Islet of Langerhans (tissue), 1 donor: ENCODE measurements around the gene ADAMTS17.

Experiments
- FAIRE-seq: peaks from one replicate; lab custom pipeline; 2011; peaks lifted over from hg19 to GRCh38; lab: Jason Lieb, UNC

ADAMTS17 gene

DNA sequence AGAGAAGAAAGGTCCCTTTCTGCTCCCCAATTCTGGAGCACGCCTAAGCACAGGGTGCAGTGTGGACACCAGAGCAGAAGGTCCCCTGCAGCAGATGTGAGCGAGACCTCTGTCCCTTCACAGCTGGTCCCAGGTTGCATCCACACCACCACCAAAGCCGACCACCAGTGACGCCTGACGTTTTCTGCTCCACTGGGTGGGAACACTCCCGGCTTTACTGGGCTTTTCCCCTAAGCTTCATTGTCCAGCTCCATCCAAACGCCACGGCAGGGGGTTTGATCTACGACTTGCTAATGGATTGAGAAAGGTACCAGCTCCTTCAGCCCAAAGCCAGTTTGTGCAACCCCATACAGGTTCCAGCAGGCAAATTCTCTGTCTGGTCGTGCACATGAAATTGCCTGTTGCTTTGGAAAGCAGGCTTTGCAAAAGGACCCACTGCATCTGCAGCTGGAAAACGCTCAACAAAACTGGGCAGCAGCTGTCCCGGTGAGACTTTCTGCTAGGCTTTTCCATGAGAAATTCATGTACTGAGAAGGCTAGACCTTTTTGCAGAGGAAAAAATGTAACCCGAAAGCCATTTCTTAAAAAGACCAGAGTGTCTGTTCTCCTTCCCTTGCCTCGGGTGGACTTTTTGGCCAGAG, 31.1 kb downstream of the ADAMTS17 start:
- FAIRE-seq = no peak

- no peak for FAIRE-seq
Observed at GRCh38 chr15:100310041-100310405, 31.8 kb downstream of the ADAMTS17 start.

- no peak for FAIRE-seq
Observed at GRCh38 chr15:100309109-100310040, 32.4 kb downstream of the ADAMTS17 start.

DNA sequence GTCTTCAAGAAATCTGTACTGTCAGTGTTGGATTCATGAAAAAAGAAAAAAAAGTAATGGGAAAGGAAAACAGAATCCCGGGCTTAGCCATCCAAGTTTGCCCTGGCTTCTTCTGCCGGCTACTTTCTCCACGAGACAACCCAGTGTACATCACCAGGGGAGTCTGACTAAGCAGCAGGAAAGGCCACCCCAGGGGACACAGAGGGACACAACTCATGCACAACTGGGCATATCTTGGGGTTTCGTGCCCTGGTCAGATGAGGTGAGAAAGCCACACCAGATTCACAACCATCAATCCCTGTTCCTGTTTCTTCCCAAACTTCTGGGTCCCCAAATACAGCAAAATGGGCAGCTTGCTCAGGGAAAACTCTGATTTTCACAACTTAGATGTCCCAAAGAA, 33.2 kb downstream of the ADAMTS17 start:
- FAIRE-seq = no peak

DNA sequence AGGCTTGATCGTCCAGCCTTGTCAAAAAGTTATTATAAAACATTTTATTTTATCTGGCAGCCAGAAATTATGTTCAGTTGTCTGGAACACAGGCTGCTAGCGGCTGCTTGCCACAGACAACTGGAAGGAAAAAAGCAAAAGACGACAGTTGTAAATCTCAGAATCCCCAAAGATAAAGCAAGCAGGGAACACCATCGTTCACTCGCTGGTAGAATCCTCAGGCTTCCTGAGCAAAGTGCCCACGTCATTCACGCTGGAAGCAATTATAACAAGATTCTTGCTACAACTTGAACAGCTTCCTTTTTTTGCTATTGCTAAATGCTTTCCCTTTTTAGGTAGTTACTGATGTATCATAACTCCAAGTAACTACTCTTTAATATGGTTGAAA, 33.6 kb downstream of the ADAMTS17 start:
- no peak for FAIRE-seq

DNA sequence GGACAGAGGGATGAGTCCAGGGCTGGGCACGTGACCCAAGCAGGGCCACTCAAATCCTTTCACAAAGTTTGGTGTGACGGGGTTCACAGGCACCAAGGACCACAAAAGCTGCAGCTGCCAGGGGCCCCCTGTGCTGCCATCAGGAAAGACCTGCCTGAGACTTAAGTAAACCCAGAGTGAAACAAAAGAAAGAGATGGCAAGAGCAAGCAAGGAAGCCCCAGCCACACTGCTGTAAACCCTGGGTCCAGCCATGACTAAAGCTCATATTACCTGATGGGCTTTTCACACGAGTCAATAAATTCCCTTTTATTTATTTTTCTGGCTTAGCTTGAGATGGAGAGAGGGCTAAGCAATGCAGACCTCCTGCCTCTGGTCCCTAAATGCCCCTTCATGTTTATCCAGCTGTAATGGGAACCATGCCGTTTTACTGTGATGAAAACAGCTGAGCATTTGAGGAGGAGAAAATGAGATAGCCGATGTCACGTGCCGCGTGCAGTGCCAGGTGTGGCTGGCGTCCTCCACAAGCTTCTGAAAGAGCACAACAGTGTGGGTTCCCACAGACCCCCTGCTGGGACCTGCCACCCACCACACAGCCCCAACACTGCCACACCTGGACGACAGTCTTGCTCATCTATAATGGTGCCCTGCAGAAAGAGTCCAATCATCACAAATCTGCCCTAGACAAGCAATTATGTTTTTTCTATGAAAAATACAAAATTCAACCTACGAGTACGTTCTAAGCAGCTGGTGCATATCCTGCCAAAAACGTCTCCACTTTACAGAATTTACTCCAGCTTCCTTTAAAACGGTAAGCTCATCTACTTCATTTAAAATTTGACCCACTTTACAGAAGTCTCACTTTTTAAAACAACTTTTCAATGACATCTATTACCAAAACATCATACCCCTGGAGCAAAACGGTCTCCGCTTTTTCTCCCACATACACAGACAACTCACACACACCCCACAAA, 34.2 kb downstream of the ADAMTS17 start:
- FAIRE-seq = no peak

- FAIRE-seq = no peak
Observed at GRCh38 chr15:100306098-100306497, 35.7 kb downstream of the ADAMTS17 start.

DNA sequence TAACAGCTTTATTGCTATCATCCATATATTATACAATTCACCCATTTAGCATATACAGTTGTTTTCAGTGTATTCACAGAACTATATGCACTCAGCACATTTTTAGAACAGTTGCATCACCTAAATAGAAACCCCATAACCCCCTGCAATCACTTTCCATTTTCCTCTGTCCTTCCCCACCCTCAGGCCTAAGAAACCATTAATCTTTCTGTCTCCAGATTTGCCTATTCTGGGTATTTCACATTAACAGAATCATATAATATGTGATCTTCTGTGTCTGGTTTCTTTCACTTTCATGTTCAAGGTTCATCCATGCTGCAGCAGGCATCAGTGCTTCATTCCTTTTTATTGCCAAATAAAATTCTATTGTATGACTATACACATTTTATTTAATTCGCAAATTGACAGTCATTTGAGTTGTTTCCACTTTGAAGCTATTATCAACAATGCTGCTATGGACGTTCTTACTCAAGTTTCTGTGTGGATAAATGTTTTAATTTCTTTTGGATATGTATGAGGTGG, 39.8 kb downstream of the ADAMTS17 start:
- no peak for FAIRE-seq

GRCh38 chr15:100298257-100298656, 43.5 kb downstream of the ADAMTS17 start:
- FAIRE-seq = no peak

DNA sequence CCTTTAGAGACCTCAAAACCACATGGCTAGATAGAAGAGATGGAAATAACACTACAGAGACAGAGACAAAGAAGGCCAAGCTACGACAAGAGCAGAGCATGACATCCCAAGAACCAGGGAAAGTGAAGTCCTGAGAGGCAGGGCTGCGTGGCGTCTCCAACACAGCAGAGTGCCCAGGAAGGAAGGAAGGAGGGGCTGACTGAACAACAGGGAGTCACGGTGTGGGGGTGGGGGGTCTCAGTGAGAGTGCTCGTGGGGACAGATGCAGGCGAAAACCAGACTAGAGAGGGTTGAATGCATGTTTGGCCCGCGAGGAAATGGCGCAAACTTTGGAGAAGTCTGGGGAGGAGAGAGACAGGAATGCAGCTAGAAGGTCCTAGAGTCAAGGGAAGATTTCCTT, 44.0 kb downstream of the ADAMTS17 start:
- no peak for FAIRE-seq

- FAIRE-seq = no peak
Observed at GRCh38 chr15:100295939-100296565, 45.7 kb downstream of the ADAMTS17 start.

GRCh38 chr15:100292010-100292409, 49.8 kb downstream of the ADAMTS17 start:
- FAIRE-seq = no peak

DNA sequence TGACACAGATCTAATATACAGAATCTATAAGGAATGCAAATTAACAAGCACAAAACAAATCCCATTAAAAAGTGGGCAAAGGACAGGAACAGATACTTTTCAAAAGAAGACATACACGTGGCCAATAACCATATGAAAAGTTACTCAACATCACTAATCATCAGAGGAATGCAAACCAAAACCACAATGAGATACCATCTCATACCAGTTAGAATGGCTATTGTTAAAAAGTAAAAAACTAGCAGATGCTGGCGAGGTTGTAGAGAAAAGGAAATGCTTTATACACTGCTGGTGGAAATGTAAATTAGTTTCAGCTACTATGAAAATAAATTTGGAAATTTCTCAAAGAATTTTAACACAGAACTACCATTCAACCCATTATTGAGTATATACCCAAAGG, 50.7 kb downstream of the ADAMTS17 start:
- FAIRE-seq = peak; percentile 41

DNA sequence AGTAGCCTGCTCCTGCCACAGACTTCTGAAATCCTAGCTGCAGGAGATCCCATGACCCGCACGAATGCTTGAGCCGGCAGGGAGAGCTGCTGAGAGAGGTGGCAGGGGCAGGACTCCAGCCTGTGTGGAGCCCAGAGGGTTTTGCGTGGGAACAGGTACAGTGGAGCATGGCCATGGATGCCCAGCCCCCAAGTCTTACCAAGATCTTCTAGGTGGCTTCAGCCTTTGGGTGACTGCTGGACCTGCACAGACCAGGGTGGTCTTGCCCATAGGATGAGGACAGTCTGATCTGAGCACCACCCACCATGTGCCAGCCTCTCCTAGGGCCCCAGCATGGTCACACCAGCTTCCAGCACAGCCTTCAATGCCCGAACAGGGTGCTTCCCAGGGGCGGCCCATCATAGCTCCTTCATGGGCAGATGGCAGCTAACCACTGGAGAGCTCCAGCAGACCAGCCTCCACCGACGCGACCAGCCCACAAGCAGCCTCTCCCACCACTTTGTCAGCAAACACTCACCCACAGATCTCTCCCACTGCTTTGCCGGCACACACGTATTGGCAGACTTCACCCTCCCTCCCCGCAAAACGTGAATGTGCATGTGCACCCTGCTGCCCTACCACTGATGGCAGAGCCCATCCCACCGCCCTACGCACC, 56.0 kb downstream of the ADAMTS17 start:
- no peak for FAIRE-seq

DNA sequence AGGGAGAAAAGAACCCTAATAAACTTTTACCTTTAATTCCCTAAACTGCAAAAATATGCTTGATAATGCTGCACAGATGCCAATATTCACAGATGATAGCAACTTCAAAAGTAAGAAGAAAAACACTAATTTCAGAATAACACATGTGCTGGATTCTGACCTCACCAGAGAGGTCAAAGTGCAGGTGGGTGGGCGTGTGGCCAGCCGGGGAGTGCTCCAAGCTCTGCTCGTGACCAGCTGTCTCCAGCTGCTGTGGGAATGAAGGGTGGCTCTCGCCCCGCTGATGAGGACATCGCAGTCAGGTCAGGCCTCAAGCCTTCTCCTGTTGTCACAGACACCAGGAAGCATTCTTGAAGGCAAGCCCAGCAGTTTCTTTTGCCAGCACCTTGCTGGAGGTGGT, 57.1 kb downstream of the ADAMTS17 start:
- FAIRE-seq = no peak

DNA sequence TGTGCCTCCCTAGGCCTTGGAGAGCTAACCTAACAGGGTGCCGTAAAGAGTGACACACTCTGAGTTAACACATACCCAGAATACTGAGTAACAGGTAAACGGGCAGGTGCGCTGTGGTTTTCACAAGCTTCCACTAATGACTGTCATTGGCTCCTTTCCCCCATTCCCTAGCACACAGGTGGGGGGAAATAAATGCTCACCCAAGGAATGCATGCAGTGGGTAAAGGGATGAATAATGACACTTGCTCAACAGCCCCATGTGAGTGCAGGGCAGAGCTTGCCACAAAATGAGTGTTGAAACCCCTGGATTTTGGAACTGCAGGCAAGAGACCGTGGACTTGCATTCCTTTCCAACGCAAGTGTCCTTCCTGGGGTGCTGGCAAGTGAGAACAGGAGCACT, 57.6 kb downstream of the ADAMTS17 start:
- no peak for FAIRE-seq

- no peak for FAIRE-seq
Observed at GRCh38 chr15:100281096-100281917, 60.5 kb downstream of the ADAMTS17 start.

- FAIRE-seq = no peak
Observed at GRCh38 chr15:100279849-100280248, 61.9 kb downstream of the ADAMTS17 start.

DNA sequence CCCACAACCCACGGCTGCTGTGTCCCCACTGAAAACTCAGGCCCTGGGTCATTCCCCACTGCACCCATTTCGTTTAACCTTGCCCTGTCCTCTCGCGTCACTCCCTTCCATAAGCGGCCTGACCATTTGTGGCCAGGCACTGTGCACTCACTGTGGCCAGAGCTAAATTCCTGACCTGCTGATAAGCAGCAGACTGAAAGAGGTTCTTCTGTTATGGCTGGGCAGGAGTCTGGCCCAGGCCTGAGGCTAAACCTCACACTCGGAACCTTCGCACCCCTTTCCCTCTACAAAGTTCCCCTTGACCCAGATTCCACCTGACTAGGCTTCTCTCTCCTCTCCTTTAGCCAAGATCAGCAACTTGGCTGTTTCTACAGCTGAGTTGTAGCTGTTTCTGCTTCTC, 62.3 kb downstream of the ADAMTS17 start:
- FAIRE-seq = no peak

GRCh38 chr15:100278596-100279380, 63.0 kb downstream of the ADAMTS17 start:
- no peak for FAIRE-seq
